H1 (cell line): Measurements from ENCODE around the gene GNB1. TPM values are rescaled to one million over a fixed set of nuclear protein-coding genes. Genes with fewer than 3 reads are reported as not detected.

ENCODE experiments used
- KDM4A ChIP-seq: IDR thresholded peaks from one replicate; pipeline ENCODE4 v1.7.1; 2012; ENCODE audit warnings: low read depth, mild to moderate bottlenecking, moderate library complexity, low read length, inconsistent platforms; ENCODE audit not compliant: severe bottlenecking
- NRF1 ChIP-seq: IDR thresholded peaks from 2 replicates; pipeline ENCODE4 v1.6.1; 2011; ENCODE audit warnings: mild to moderate bottlenecking, low read depth, low read length, improper control_type of control experiment
- SIN3A ChIP-seq, 2 experiments: IDR thresholded peaks in 1 of 2; conservative IDR thresholded peaks in 1 of 2; 2 replicates each; pipeline ENCODE4 v1.6.1; 2011 to 2012; ENCODE audit warnings: low read length in 2 of 2, improper control_type of control experiment in 1 of 2, low read depth in 1 of 2, mild to moderate bottlenecking in 1 of 2
- polyA plus RNA-seq, 7 experiments: library from polyadenylated mRNA; depleted of rRNA in 3 of 7; stranded (reverse) in 5 of 7; unstranded in 2 of 7; fragments of >200 nt in 5 of 7; fragments of 200-250 nt in 2 of 7; gene quantifications; 1 replicate in 5 of 7; 2 replicates in 1 of 7; 4 replicates in 1 of 7; pipeline versions ENCODE4 v1.2.1 to v1.2.3, GENCODE V29; 2011 to 2013; ENCODE audit warnings: missing spikeins in 2 of 7, mixed read lengths in 2 of 7
- total RNA-seq: library from RNA; stranded (reverse); fragmentation: NEBNext Ultra II Directional; extraction: Animal tissue kit (Norgen Biotek cat#: 25700); gene quantifications from 2 replicates; pipeline ENCODE4 v1.2.1, GENCODE V29; 2021

Gene GNB1
- total and polyA plus RNA-seq, 2 of the 8 experiments (the other 6 are each of a cell fraction or from before 2014, with no cell fraction given): 343 to 382 TPM

DNA sequence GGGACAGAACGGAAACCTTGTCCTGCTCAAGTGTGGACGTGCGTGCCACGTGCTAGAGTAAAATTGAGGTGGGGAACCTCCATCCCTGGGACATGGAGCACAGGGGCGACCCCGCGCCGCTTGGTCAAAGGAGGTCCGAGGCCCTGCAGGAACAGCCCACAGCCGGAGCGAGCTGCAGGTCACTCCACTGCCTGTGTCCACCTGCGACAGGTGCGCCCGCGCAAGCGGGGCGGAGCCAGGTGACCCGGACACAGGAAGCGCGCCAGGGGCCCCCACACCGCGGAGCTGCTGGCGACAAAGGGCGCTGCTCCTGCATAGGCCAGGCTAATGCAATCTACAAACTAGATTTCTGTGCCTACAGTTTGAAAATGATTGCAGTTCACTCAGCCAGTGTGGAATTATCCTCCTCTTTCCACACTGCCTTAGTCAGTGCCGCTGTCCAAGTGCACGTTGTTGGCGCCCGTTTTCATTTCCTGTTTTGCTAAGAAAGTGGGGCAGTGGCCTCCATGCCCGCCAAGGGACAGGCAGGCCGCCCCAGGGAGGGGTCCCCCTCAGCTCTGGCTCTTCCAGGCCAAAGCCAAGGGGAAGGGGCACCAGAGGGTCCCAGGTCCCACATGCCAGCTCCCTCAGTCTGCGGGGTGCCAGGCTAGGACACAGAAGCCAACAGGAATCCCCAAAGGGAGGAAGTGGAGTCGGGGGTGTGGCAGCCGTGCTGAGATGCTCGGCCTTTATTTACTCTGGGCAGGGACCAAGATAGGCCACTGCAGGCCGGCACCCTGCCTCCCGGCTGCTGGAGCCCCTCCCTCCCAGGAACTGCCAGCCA lies 108.3 kb downstream of the GNB1 start (continued):
- TF ChIP-seq SIN3A (conservative IDR thresholded peaks at IDR 0.05 in 1 of 2, IDR thresholded peaks at IDR 0.05 in 1 of 2; ENCODE audit: low read depth in 1 of 2, low read length in 2 of 2): 0 out of 4 replicates have a peak, but pooled peaks of 1 of the 2 experiments have one; percentile 42
- TF ChIP-seq NRF1: no peak
- TF ChIP-seq KDM4A: peak; percentile 24
